ENCODE results near the gene FURIN. TPM values are rescaled to one million over a fixed set of nuclear protein-coding genes. Genes with fewer than 3 reads are reported as not detected.
A peak's percentile ranks its signal among the peaks of the same experiment; 100 is the strongest.
"Not testable (repeated sequence)": the region's sequence is repeated elsewhere in the genome, so short reads cannot be mapped to it uniquely, and the experiment has no call there.

Gene FURIN
- total RNA-seq, 1 experiment from 2014 or later = 92.8 TPM

DNA sequence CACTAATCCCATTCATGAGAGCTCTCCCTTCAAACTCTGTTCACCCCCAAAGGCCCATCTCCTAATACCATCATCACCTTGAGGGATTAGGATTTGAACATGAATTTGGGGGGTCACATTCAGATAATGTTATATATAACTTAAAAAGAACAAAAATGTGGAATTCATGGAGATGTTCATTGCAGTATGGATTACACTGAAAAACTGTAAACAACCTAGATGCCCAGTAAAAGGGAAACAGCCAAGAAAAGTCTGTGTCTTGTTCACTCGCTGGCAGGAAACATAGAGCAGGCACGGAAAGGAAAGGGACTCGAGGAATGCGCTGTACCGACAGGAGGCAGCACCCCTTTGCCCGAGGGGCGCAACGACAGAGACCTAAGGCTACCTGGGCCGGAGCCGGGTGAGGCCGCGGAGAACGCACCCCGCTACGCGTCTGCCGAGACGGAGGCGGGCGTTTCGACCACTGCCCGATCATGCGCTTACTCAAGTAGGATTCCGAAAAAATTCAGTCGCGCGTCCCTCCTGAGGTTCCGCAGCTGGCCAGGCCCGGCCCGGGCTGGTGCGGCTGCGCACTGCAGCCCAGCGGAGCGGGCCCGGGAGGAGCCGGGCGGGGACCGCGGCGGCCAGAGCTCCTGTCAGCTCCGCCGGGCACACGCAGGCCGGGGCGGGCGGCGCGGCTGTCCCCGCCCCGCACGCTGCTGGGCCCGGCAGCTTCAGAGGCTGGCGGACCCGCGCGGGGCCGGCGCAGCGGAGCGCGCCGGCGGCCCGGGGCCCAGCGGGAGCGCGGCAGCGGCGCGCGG lies 33.9 kb downstream of the FURIN start:
- DNase-seq (ENCODE audit: low read depth in 1 of 2, low spot score in 2 of 2) = peak; percentile 74 to 88
- Histone ChIP-seq H3K4me3 (peak overlapping the region; percentile 67), H3K9me3 (replicated peaks) (no peaks in the 10 kb centered on the region), H3K4me1 (replicated peaks) (peaks cover 17% of the 10 kb centered on the region), H3K27ac (peak overlapping the region; percentile 29; the same call in 1 of the 2 replicates), H3K36me3 (peaks cover 20% of the 10 kb centered on the region), H3K27me3 (replicated peaks) (no peaks in the 10 kb centered on the region)

DNA sequence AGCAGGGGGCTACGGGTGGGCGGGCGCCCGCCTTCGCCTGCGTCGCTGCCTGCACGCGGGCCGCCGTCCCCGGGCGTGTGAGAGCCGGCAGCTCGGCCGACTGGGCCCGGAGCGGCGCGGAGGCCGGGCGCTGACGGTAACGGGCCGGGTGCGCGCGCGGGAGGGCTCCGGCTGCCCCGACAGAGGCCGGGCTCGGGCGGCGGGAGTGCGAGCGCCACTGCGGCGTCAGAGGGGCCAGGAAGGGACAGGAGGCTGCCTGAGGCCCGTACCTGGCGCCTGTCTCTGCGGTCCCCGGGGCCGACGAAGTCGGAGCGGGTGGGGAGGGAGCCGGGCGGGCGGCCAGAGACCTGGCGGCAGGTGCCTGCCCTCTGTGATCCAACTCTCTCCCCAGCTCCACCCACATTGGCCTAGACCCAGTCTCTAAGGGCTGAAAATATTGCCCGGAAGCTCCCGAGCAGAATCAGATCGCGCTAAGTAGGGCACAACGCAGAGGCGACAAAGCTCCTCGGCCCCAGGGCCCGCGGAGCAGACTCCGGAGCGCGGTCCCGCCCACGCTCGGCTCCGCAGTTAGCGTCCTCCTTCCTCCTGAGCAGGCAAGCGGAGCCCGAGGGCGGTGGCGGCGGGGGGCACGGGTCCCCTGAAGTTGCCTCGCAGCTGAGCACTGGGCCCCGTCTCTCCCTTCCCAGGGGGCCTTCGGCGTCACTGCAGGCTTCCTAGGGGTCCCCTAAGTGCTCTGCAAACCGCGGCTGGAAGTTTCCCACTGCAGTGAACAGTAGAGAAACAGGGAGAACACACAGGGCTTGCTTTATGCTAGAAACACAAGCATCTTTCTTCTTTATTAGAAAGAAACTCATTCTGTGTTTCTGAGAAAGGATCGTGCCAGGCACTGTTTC lies 34.7 kb downstream of the FURIN start, which contains the start of gene MAN2A2:
Gene MAN2A2 (plus strand): TSS at position 463 of the 893 bp plus-strand sequence. CDS start 906 bp downstream, outside the sequence.
- Histone ChIP-seq H3K36me3 (peaks cover 25% of the 10 kb centered on the region), H3K4me1 (replicated peaks) (peaks cover 17% of the 10 kb centered on the region), H3K27me3 (replicated peaks) (no peaks in the 10 kb centered on the region), H3K27ac (peak within 1 kb of the TSS; percentile 29; the same call in 1 of the 2 replicates), H3K9me3 (replicated peaks) (no peaks in the 10 kb centered on the region), H3K4me3 (peak within 1 kb of the TSS; percentile 67)
- DNase-seq (ENCODE audit: low read depth in 1 of 2, low spot score in 2 of 2) = peak in 1 of 2 experiments; percentile 49

DNA sequence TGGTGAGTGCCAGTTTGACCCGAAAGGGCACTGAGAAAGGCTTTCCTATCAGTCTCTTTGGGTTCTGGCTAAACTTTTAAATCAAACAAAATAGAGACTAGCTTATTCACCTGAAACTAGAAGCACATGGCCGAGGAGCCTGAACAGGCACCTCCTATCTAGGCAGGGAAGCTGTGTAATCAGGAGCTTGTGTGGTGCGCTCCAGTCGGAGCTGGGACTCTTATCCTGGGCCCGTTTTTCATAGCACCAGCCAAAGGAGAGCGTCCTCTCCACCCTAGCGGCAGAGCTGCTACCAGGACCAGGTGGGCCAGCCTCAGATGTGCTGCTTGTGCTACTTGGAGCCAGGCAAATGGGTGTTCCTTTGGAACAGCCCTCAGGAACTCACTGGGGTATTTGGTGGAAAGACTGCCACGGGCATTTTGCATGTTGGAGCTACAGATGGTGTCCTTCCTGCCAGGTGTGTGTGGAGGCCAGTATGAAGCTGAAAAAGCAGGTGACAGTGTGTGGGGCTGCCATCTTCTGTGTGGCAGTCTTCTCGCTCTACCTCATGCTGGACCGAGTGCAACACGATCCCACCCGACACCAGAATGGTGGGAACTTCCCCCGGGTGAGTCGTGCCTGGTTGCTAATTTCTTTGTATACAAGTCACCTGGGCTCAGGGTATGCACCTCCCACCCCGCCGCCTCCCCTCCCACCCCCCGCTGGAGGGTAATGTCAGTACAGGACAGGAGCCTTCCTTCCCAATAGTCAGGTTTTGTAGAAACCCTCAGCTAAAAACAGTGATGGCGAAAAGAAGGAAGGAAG lies 35.5 kb downstream of the FURIN start:
- Histone ChIP-seq H3K27me3 (replicated peaks) (no peaks in the 10 kb centered on the region), H3K4me1 (replicated peaks) (peaks cover 17% of the 10 kb centered on the region), H3K27ac (no peak overlapping the region), H3K4me3 (peak overlapping the region; percentile 67), H3K36me3 (peaks cover 25% of the 10 kb centered on the region), H3K9me3 (replicated peaks) (no peaks in the 10 kb centered on the region)
- DNase-seq (ENCODE audit: low read depth in 1 of 2, low spot score in 2 of 2) = no peak

- Histone ChIP-seq H3K27me3 (replicated peaks) (no peaks in the 10 kb centered on the region), H3K27ac (no peak overlapping the region), H3K4me3 (no peak overlapping the region), H3K4me1 (replicated peaks) (peaks cover 17% of the 10 kb centered on the region), H3K9me3 (replicated peaks) (no peaks in the 10 kb centered on the region), H3K36me3 (peaks cover 28% of the 10 kb centered on the region)
- DNase-seq (ENCODE audit: low read depth in 1 of 2, low spot score in 2 of 2) = no peak
Measured at GRCh38 chr15:90904746-90905145, 36.4 kb downstream of the FURIN start.

- no peak overlapping the region for H3K27ac ChIP-seq
- peaks cover 17% of the 10 kb centered on the region for H3K4me1 ChIP-seq (replicated peaks)
- H3K9me3 ChIP-seq (replicated peaks) = no peaks in the 10 kb centered on the region
- peaks cover 32% of the 10 kb centered on the region for H3K36me3 ChIP-seq
- no peaks in the 10 kb centered on the region for H3K27me3 ChIP-seq (replicated peaks)
- H3K4me3 ChIP-seq = no peak overlapping the region
- peak in 1 of 2 experiments; percentile 44 for DNase-seq (ENCODE audit: low read depth in 1 of 2, low spot score in 2 of 2)
Measured at GRCh38 chr15:90905306-90906180, 37.2 kb downstream of the FURIN start.

DNA sequence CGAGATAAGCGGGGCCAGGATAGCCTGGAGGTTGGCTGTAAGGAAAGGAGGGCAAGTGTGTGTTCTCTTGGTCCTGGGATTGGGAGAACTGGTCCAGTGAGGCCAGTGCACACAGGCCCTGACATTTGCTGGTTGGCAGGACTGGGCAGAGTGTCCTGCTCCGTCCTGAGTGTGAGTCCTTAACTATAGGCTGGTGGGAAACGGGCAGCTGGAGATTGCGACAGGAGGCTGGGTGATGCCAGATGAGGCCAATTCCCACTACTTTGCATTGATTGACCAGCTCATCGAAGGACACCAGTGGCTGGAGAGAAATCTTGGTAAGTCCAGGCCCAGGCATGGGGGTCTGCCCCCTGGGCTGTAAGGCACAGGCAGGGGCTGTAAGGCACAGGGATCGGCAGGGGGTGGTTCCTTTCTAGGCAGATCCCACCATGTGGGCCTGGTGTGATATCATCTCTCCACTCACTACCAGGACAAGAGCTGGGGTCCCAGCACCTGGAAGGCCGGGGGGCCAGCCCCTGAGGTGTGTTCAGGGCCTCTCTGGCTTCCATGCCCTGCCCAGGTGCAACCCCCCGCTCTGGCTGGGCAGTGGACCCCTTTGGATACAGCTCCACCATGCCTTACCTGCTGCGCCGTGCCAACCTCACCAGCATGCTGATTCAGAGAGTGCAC lies 37.9 kb downstream of the FURIN start:
- H3K27ac ChIP-seq = no peak overlapping the region
- H3K36me3 ChIP-seq = peaks cover 40% of the 10 kb centered on the region
- H3K4me1 ChIP-seq (replicated peaks) = peaks cover 17% of the 10 kb centered on the region

GRCh38 chr15:90907051-90907660 lies 38.8 kb downstream of the FURIN start:
- H3K4me1 ChIP-seq (replicated peaks) = peaks cover 10% of the 10 kb centered on the region
- no peak overlapping the region for H3K27ac ChIP-seq
- H3K9me3 ChIP-seq (replicated peaks) = no peaks in the 10 kb centered on the region
- H3K27me3 ChIP-seq (replicated peaks) = no peaks in the 10 kb centered on the region
- no peak overlapping the region for H3K4me3 ChIP-seq
- DNase-seq (ENCODE audit: low read depth in 1 of 2, low spot score in 2 of 2) = peak in 1 of 2 experiments; percentile 45
- H3K36me3 ChIP-seq = peaks cover 46% of the 10 kb centered on the region

More for the DNA sequence above, 37.9 kb downstream of the FURIN start:
- Histone ChIP-seq H3K27me3 (replicated peaks) (no peaks in the 10 kb centered on the region), H3K9me3 (replicated peaks) (no peaks in the 10 kb centered on the region), H3K4me3 (no peak overlapping the region)
- no peak for DNase-seq (ENCODE audit: low read depth in 1 of 2, low spot score in 2 of 2)

GRCh38 chr15:90907838-90908507 lies 39.6 kb downstream of the FURIN start:
- Histone ChIP-seq H3K36me3 (peaks cover 52% of the 10 kb centered on the region), H3K27ac (no peak overlapping the region), H3K27me3 (replicated peaks) (no peaks in the 10 kb centered on the region), H3K4me1 (replicated peaks) (peaks cover 7% of the 10 kb centered on the region; the same call in 1 of the 2 replicates), H3K4me3 (no peak overlapping the region), H3K9me3 (replicated peaks) (no peaks in the 10 kb centered on the region)
- DNase-seq (ENCODE audit: low read depth in 1 of 2, low spot score in 2 of 2) = no peak

- H3K36me3 ChIP-seq = peaks cover 61% of the 10 kb centered on the region
- H3K4me3 ChIP-seq; H3K27ac ChIP-seq; H3K4me1 ChIP-seq (replicated peaks); DNase-seq (ENCODE audit: low read depth in 1 of 2, low spot score in 2 of 2); H3K9me3 ChIP-seq (replicated peaks); H3K27me3 ChIP-seq (replicated peaks): not testable (repeated sequence)
Measured at GRCh38 chr15:90909449-90909848, 41.1 kb downstream of the FURIN start.

DNA sequence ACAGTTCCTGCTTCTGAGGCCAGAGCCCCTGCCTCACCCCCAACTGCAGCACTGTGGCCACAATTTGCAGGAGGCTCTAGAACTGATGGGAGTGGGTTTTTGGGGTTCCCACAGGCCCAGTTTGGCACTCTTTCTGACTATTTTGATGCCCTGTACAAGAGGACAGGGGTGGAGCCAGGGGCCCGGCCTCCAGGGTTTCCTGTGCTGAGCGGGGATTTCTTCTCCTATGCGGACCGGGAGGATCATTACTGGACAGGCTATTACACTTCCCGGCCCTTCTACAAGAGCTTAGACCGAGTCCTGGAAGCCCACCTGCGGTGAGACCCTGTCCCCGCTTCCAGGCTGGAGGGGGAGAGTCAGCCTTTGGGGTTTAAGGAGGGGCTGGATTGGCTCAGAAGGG lies 41.6 kb downstream of the FURIN start:
- peaks cover 61% of the 10 kb centered on the region for H3K36me3 ChIP-seq
- H3K4me1 ChIP-seq (replicated peaks) = no peaks in the 10 kb centered on the region
- H3K9me3 ChIP-seq (replicated peaks) = no peaks in the 10 kb centered on the region
- no peaks in the 10 kb centered on the region for H3K27me3 ChIP-seq (replicated peaks)
- no peak overlapping the region for H3K4me3 ChIP-seq
- DNase-seq (ENCODE audit: low read depth in 1 of 2, low spot score in 2 of 2) = no peak
- no peak overlapping the region for H3K27ac ChIP-seq

DNA sequence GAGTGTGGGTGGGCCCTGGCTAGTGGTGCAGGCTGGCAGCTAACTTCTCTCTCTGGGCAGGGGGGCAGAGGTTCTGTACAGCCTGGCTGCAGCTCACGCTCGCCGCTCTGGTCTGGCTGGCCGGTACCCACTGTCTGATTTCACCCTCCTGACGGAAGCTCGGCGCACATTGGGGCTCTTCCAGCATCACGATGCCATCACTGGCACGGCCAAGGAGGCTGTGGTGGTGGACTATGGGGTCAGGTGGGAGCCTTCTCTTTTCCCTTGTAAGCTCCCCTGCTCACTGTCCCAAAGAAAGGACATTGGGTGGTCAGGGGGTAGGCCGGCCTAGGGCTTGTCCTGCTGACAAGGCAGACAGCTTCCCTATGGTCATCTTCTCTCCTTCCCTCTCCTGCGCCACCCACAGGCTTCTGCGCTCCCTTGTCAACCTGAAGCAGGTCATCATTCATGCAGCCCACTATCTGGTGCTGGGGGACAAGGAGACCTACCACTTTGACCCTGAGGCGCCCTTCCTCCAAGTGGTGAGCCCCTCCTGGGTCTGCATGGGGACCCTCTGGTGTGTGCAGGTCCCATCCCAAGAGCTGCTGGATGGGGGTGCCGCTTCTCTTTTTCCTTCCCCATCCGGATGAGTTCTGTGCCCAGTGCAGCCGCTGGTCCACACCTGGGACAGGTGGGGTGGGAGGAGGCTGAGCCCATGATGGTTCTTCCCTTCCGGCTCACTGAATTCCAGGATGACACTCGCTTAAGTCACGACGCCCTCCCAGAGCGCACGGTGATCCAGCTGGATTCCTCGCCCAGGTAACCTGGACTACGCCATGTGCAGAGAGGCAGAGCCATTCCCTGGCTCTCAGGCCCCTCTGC lies 42.3 kb downstream of the FURIN start:
- Histone ChIP-seq H3K9me3 (replicated peaks) (no peaks in the 10 kb centered on the region), H3K36me3 (peaks cover 56% of the 10 kb centered on the region), H3K27me3 (replicated peaks) (no peaks in the 10 kb centered on the region), H3K4me1 (replicated peaks) (no peaks in the 10 kb centered on the region), H3K4me3 (no peak overlapping the region), H3K27ac (no peak overlapping the region)
- DNase-seq (ENCODE audit: low read depth in 1 of 2, low spot score in 2 of 2) = no peak

Measured in SJSA1 (cell line).